Measurements from ENCODE around the gene GTPBP6. TPM values are rescaled to one million over a fixed set of nuclear protein-coding genes. Genes with fewer than 3 reads are reported as not detected.
A peak's percentile ranks its signal among the peaks of the same experiment; 100 is the strongest.

GTPBP6 gene
- total and polyA plus RNA-seq, 7 donors, result 48.1 to 63.4 (median 50.0) TPM

- no peaks in the 10 kb centered on the region for H3K9me3 ChIP-seq
- no peaks in the 10 kb centered on the region for H3K4me1 ChIP-seq
- ATAC-seq, result no peak
- H3K27ac ChIP-seq, result no peak overlapping the region
- peaks cover 2 to 62% of the 10 kb centered on the region in 2 donors for H3K36me3 ChIP-seq (ENCODE audit: insufficient read depth in 1 of 2, low read depth in 1 of 2)
- intact Hi-C loops (cut with DNase I), result no loop called here
- no peak overlapping the region for H3K4me3 ChIP-seq
- TF ChIP-seq, protein P1, sequence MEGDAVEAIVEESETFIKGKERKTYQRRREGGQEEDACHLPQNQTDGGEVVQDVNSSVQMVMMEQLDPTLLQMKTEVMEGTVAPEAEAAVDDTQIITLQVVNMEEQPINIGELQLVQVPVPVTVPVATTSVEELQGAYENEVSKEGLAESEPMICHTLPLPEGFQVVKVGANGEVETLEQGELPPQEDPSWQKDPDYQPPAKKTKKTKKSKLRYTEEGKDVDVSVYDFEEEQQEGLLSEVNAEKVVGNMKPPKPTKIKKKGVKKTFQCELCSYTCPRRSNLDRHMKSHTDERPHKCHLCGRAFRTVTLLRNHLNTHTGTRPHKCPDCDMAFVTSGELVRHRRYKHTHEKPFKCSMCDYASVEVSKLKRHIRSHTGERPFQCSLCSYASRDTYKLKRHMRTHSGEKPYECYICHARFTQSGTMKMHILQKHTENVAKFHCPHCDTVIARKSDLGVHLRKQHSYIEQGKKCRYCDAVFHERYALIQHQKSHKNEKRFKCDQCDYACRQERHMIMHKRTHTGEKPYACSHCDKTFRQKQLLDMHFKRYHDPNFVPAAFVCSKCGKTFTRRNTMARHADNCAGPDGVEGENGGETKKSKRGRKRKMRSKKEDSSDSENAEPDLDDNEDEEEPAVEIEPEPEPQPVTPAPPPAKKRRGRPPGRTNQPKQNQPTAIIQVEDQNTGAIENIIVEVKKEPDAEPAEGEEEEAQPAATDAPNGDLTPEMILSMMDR (IDR thresholded peaks at IDR 0.05), result no peak
- 88 to 92% (median 89%) methylated on average over 21 of the region's 21 CpGs for WGBS, 3 donors
- peak in 1 of 2 donors; percentile 24 for DNase-seq
- H3K27me3 ChIP-seq (ENCODE audit: insufficient read depth in 3 of 3, low read length in 2 of 3), result no peaks in the 10 kb centered on the region
Observed at GRCh38 chrX:336227-336626, 17.6 kb upstream of the GTPBP6 start.

DNA sequence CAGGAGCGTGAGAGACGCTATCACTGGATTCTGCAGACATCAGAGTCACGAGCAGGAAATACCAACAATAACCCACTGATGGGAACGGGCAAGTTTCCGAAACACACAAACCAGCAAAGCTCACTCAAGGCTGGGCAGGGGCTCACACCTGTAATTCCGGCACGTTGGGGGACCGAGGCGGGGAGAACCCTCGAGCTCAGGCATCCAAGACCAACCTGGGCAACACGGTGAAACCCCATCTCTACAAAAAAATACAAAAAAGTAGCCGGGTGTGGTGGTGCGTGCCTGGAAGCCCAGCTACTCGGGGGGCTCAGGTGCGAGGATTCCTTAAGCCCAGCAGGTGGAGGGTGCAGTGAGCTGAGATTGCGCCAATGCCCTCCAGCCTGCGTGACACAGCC is 17.2 kb upstream of the GTPBP6 start:
- intact Hi-C loops (cut with DNase I), result no loop called here

GRCh38 chrX:334971-335757 is 16.6 kb upstream of the GTPBP6 start:
- ATAC-seq, result no peak
- H3K36me3 ChIP-seq (ENCODE audit: insufficient read depth in 1 of 2, low read depth in 1 of 2), result peaks cover 2 to 62% of the 10 kb centered on the region in 2 donors
- DNase-seq, result peak in 1 of 2 donors; percentile 44
- H3K27me3 ChIP-seq (ENCODE audit: insufficient read depth in 3 of 3, low read length in 2 of 3), result no peaks in the 10 kb centered on the region
- intact Hi-C loops (cut with DNase I), result no loop called here
- no peak overlapping the region for H3K27ac ChIP-seq
- no peak overlapping the region for H3K4me3 ChIP-seq
- no peaks in the 10 kb centered on the region for H3K9me3 ChIP-seq
- TF ChIP-seq, protein P1 (IDR thresholded peaks at IDR 0.05), result no peak
- H3K4me1 ChIP-seq, result no peaks in the 10 kb centered on the region
- 96 to 97% (median 97%) methylated on average over 47 of the region's 47 CpGs for WGBS, 3 donors

More for the DNA sequence above, 17.2 kb upstream of the GTPBP6 start:
- peaks cover 2 to 62% of the 10 kb centered on the region in 2 donors for H3K36me3 ChIP-seq (ENCODE audit: insufficient read depth in 1 of 2, low read depth in 1 of 2)
- no peaks in the 10 kb centered on the region for H3K9me3 ChIP-seq
- 96 to 98% (median 98%) methylated on average over 17 of the region's 17 CpGs for WGBS, 3 donors
- H3K27ac ChIP-seq, result no peak overlapping the region
- no peaks in the 10 kb centered on the region for H3K27me3 ChIP-seq (ENCODE audit: insufficient read depth in 3 of 3, low read length in 2 of 3)
- H3K4me1 ChIP-seq, result no peaks in the 10 kb centered on the region
- ATAC-seq, result no peak
- peak in 1 of 2 donors; percentile 23 for DNase-seq
- no peak overlapping the region for H3K4me3 ChIP-seq
- TF ChIP-seq, protein P1 (IDR thresholded peaks at IDR 0.05), result no peak

GRCh38 chrX:334331-334891 is 15.8 kb upstream of the GTPBP6 start:
- WGBS, 3 donors, result 91 to 95% (median 93%) methylated on average over 53 of the region's 53 CpGs
- no peaks in the 10 kb centered on the region for H3K27me3 ChIP-seq (ENCODE audit: insufficient read depth in 3 of 3, low read length in 2 of 3)
- H3K36me3 ChIP-seq (ENCODE audit: insufficient read depth in 1 of 2, low read depth in 1 of 2), result peaks cover 2 to 62% of the 10 kb centered on the region in 2 donors
- TF ChIP-seq, protein P1 (IDR thresholded peaks at IDR 0.05), result no peak
- intact Hi-C loops (cut with DNase I), result no loop called here
- no peak overlapping the region for H3K27ac ChIP-seq
- ATAC-seq, result no peak
- H3K9me3 ChIP-seq, result no peaks in the 10 kb centered on the region
- DNase-seq, result peak in 1 of 2 donors; percentile 39
- H3K4me3 ChIP-seq, result no peak overlapping the region
- H3K4me1 ChIP-seq, result no peaks in the 10 kb centered on the region

All from psoas muscle (tissue), 8 donors.